Jurkat, Clone E6-1 (cell line): ENCODE results near the gene SSC5D.

Experiments
- DNase-seq: peaks from one replicate; pipeline ENCODE4 v3.0.0-alpha.2; 2011; ENCODE audit warnings: low read depth, low spot score
- H3K4me3 ChIP-seq: 2 replicates; pipeline ENCODE4 v1.5.1; 2011; ENCODE audit warnings: mild to moderate bottlenecking, low read length, control low read depth, moderate library complexity

SSC5D gene

GRCh38 chr19:55467236-55468053 is 20.8 kb upstream of the SSC5D start:
- H3K4me3 ChIP-seq = no peak overlapping the region
- DNase-seq = no peak

DNA sequence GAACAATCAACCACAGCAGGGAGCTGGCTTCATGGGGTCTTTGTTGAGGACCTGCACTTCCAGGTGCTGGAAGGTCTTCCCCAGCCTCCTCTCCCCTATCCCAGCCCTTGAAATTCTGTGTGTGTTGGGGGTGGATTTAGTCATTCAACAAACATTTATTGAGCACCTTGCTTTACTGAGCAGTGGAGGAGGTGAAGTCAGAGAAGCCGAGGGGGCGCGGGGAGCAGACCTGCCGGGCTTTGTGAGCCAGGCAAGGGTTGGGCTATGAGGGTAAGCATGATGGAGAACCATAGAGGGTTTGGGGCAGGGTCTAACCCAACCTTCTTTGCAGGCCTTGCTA is 20.2 kb upstream of the SSC5D start:
- no peak overlapping the region for H3K4me3 ChIP-seq
- DNase-seq = no peak

DNA sequence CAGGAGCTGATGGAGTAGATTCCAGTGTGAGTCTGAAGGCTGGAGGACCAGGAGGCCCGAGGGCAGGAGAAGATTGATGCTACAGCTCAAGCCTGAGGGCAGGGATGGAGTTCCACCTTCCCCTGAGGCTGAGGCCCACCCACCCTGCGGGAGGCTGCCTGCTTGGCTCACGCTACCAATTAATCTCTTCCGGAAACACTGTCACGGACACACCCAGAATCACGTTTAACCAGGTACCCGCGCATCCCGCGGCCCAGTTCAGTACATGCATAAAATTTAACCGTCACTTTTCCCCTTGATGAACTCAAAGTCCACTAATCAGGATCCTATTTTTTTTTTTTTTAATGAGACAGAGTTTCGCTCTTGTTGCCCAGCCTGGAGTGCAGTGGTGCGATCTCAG is 17.0 kb upstream of the SSC5D start:
- no peak for DNase-seq

GRCh38 chr19:55472463-55472862 is 15.8 kb upstream of the SSC5D start:
- no peak for DNase-seq
- no peak overlapping the region for H3K4me3 ChIP-seq

More for the DNA sequence above, 17.0 kb upstream of the SSC5D start:
- no peak overlapping the region for H3K4me3 ChIP-seq

GRCh38 chr19:55473225-55474012 is 14.8 kb upstream of the SSC5D start:
- no peak for DNase-seq
- H3K4me3 ChIP-seq = no peak overlapping the region

DNA sequence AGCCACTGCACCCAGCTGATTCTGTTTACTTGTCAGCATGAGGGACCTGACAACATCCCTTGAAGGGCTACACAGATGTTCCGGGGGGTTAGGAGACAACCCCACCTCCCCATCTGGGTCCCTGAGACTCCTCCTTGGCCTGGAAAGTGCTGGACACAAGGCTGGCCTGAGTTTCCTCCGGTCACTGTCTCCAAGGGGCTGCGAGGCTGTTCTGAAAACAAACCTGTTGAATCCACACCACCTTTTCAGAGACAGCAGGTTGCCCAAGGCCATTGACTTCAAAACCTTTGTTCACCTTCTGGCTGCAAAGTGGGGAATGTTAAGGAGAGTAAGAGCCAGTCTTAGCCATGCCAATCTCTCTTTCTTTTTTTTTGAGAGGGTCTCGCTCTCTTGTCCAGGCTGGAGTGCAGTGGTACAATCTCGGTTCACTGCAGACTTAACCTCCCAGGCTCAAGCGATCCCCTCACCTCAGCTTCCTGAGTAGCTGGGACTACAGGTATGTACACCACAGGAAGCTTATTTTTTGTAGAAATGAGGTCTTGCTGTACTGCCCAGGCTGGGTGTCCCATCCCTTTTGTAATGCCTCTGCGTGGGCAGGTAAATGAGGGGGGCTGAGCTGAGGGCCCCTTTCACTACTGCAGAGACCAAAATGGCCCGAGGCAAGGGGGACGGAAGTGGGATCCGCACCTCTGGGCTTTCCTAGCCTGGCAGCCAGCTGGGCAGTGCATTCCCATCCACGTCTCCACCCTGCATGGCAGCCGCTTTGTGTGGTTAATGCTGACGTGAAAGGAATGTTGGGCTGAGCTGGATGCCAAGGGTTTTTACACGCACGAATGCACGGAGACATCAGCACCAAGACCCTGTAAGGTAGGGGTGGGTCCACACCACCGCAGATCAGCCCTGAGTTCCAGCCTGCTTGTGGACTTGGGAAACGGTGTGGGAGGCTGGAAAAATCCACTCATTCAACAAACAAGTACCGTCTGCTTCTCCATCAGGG is 13.7 kb upstream of the SSC5D start:
- H3K4me3 ChIP-seq = no peak overlapping the region
- DNase-seq = no peak

- DNase-seq = peak; percentile 97
- peak within 1 kb of the TSS; percentile 85 for H3K4me3 ChIP-seq
Measured at GRCh38 chr19:55476100-55476775, 12.0 kb upstream of the SSC5D start, which contains the start of gene ZNF628. ZNF628 (plus strand) TSS chr19:55476617; CDS start chr19:55479911, 3,294 bp downstream.

DNA sequence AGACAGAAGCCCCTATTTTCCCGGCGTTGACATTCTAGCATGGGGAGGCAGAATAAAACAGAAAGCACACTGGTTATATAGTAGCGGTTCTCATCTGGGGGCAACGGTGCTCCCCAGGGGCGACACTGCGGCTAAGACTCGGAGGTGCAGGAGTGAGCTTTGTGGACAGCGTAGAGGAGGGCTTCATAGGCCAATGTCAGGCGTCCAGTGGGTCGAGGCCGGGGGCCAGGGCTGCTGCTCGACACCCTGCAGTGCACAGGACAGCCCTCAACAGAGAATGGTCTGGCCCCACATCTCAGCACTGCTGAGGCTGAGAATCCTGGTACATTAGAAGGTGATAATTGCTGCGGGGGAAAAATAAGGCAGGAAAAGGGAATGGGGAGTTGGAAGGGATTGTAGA is 10.3 kb upstream of the SSC5D start:
- DNase-seq = no peak
- peak overlapping the region; percentile 85 for H3K4me3 ChIP-seq

GRCh38 chr19:55478364-55478763 is 9.9 kb upstream of the SSC5D start:
- no peak overlapping the region for H3K4me3 ChIP-seq
- DNase-seq = no peak

GRCh38 chr19:55479045-55479444 is 9.2 kb upstream of the SSC5D start:
- H3K4me3 ChIP-seq = no peak overlapping the region
- no peak for DNase-seq

- H3K4me3 ChIP-seq = no peak overlapping the region
- DNase-seq = no peak
Measured at GRCh38 chr19:55479451-55480230, 8.6 kb upstream of the SSC5D start.

GRCh38 chr19:55481148-55481793 is 7.0 kb upstream of the SSC5D start:
- no peak for DNase-seq

GRCh38 chr19:55481794-55482155 is 6.5 kb upstream of the SSC5D start:
- no peak for DNase-seq
- H3K4me3 ChIP-seq = no peak overlapping the region

More at GRCh38 chr19:55481148-55481793, 7.0 kb upstream of the SSC5D start:
- no peak overlapping the region for H3K4me3 ChIP-seq

DNA sequence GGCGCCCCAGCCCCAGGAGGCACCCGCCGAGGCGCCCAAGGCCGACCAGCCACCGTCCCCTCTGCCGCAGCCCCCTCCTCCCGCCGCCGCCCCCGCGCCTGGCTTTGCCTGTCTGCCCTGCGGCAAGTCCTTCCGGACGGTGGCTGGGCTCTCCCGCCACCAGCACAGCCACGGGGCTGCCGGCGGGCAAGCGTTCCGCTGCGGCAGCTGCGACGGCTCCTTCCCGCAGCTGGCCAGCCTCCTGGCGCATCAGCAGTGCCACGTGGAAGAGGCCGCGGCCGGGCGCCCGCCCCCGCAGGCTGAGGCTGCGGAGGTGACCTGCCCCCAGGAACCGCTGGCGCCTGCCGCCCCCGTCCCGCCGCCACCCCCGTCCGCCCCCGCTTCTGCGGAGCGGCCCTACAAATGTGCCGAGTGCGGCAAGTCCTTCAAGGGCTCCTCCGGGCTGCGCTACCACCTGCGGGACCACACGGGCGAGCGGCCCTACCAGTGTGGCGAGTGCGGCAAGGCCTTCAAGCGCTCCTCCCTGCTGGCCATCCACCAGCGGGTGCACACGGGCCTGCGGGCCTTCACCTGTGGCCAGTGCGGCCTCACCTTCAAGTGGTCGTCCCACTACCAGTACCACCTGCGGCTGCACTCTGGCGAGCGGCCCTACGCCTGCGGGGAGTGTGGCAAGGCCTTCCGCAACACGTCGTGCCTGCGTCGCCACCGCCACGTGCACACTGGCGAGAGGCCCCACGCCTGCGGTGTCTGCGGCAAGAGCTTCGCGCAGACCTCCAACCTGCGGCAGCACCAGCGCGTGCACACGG is 5.9 kb upstream of the SSC5D start:
- no peak overlapping the region for H3K4me3 ChIP-seq
- DNase-seq = no peak

DNA sequence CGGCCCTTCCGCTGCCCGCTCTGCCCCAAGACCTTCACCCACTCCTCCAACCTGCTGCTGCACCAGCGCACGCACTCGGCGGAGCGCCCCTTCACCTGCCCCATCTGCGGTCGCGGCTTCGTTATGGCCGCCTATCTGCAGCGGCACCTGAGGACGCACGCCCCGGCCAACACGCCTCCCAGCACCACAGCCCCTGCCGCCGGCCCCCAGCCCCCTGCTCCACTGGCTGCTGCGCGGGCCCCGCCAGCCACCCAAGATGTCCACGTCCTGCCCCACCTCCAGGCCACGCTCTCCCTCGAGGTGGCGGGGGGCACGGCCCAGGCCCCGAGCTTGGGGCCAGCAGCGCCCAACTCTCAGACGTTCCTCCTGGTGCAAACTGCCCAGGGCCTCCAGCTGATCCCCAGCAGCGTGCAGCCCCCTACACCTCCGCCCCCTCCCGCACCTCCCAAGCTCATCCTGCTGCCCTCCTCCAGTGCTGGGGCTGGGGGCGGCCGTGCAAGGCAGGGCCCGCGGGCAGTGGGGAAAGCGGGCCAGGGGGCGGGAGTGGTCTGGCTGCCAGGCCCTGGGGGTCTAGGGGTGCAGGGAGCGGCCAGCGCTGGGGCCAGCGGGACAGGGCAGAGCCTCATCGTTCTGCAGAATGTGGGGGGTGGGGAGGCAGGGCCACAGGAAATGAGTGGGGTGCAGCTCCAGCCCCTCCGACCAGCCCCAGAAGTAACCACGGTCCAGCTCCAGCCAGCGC is 5.1 kb upstream of the SSC5D start:
- H3K4me3 ChIP-seq = no peak overlapping the region
- no peak for DNase-seq
